ENCODE results near the gene SYP.

The SYP gene

DNA sequence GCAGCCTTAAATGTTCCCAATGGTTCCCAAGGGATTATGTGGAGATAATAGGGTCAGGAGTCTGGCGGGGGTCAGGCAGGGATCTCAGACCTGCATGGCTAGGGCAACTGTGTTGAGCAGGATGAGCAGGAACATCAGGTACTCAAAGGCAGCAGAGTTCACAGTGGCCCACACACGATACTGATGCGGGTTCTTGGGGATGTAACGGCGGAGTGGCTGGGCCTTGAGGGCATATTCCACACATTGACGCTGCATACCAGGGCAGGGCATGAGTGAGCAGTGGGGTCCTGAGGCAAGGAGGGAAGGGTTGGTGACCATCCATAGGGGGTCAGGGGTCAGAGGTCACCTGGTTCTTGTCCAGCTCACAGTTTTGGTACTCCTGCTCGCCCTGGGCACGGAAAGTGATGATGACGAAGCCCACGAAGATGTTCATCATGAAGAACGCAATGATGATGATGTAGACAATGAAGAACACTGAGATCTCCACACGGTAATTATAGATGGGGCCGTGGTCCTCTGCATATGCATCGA lies 15.1 kb upstream of the SYP start:
- no peak for DNase-seq

DNA sequence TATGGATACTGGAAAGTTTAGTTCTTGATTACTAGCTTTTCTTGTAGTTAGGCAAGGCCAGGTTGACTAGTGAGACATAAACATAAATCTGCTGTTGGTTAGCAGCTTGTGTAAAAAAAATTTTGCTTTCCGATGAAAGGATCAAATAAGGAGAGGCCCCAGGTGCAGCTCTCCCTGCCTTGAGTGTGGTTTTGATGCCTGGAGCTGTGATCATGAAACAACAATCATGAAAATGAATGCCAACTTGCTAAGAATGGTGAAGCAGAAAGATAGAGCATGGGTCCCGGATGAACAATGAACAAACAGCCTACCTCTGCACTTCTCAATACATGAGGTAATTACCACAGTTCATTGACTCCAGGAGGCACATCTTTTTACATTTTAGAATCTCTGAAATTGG lies 14.4 kb upstream of the SYP start:
- no peak for DNase-seq

DNA sequence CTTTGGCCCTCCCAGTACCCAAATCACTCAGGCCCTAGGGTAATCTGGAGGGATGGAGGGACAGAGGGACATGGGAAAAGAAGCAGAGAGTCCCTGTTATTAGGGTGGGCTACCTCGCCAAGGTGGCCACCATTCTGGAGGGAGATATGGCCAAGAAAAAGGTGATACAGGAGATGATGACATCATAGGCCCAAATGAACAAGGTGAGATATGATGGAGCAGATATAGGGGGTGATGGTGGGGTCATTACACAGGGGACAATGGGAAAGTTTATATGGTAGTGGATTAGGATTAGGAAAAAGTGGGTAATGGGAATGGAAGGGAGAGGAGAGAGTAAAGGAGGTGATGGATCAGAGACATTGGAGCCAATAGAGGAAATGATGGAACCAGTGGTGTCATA lies 12.9 kb upstream of the SYP start:
- DNase-seq, result no peak

DNA sequence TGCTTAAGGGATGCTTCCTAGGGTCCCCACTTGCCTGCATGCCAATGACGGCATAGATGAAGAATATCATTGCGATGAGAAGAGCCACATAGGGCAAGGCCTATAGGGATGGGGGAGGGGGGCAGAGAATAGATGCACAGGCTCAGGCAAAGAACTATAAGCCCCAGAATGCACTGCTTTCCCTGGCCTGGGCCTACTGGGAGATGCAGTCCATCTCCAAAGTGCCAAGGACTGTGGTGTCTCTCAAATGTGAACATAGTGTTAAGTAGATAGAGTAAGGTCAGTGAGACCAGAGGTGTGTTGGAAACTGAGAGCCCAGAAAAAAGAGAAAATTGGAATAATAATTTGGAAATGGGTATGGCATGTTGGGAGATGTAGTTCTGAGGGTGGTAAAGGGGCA lies 12.2 kb upstream of the SYP start:
- DNase-seq, result no peak

DNA sequence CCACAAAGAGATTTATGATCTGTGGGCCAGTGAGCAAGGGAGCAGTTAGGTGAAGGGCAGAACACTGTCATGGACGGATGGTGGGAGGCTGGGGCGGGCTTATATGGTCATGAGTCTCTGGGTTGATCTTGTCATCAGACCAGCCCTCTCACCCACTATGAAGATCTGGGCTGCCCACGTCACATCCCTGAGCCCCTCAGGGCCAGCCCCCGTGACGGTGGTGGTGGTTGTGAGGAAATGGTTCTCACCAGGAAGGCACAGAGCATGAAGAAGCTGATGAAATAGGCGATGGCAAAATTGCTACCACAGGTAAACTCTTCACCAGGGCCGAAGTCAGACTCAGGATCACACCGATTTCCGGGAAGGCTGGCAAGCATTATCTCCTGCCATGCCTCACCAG lies 11.1 kb upstream of the SYP start:
- no peak for DNase-seq

DNA sequence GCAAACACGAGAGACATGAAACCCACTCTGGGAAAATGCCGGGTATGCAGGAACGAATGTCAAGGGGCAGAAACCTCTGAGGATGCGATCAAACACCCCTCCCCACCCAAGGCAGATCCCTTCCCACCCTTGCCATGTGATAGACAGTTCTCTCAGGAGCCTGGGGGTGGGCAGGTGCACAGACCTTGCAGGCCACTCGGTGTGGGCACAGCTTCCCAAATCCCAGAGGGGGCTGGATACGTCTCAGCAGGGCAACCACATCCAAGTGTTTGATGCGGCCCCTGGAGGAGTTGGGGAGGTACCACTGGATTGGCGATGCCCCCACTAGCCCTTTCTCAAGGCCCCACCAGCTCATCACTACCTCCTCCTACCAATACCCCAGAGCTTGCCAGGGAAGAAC lies 10.4 kb upstream of the SYP start:
- no peak for DNase-seq

DNA sequence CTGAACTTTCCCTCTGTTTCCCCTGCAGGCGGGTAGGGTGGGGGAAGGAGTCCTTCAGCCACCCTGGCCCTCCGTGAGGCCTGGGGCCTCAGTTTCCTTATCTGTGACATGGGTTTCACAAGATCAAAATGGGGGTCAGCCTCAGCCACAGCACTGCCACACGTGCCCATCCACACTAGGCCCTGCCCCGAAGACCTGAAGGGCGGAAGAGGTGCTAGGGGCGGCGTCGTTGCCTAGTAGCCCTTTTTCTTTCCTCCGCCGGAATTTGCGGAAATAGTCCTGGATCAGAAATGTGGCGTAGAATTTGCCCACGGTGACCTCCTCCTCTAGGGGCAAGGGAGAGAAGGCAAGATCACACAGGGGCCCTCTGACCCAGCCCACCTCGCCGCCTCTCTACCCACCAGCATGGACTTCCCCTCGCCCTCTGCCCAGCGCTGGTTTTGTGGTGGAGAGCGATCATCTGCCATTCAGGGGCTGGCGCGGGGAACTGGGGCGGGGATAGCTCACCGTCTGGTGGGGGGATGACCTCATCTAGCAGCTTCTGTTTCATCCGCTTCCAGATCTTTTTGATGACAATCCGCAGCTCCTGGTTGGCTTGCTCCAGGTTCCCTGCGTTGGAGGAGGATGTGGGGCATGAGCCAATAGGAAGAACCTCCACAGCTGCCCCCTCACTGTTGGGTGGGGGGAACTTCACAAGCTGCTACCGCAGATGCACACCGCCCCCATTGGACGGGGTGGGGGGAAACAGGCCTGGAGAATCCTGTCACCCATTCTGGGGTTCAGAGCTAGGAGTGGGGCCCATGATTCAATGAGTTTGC lies 9.7 kb upstream of the SYP start:
- DNase-seq, result no peak

DNA sequence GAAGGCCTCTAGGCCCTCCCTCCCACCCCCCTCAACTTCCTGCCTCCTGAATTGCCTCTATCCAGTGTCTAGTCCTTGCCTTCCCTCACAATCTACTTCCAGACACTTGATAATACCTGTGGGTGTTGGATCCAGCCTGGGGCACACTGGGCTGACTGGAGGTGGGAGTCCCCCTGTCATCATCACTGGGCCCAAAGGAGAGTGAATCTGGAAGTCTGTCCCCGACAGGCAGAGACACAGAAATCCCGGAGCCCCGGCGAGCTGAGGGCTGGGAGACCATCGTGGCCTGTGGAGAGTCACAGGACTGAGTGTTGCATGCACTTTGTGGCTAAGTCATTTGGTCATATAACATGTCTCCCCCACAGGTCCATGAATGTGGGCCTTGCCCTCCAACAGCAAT lies 8.4 kb upstream of the SYP start:
- no peak for DNase-seq

DNA sequence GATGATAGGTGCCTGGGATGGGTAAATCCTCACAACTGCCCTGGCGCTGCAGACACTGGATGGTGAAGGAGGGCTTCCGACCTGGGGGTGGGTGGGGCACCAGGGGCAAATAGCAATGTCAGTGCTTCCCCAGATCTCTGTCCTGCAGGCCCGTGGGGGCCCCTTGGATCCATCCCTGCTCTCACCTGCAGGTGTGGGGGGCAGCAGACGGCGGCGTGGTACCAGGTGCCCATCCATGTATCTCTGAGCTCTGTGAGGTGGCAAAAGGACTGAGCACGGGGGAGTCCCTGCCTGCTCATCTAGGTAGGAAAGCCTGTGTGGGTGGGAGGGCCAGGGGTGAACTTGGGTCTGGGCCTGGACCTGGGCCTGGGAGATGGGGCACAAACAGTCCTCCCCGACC lies 6.5 kb upstream of the SYP start:
- no peak for DNase-seq

DNA sequence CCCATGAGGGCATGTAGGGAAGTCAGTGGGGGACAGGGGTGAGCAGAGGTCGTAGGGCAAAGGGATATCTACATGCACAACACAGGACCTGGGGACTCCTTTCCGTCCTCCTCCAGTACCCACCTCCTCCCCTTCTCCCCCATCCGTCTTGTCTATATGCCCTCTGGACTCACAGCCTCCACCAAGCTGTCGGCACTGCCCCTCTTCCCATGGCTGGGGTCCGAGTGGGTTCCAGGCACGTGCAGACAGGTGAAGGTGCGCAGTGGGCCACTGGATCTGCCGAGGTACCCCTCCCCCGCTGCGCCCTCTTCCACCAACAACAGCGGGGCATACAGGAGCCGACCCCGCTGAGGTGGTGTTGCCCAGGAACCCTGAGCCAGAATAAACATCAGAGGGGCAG lies 5.5 kb upstream of the SYP start:
- no peak for DNase-seq

DNA sequence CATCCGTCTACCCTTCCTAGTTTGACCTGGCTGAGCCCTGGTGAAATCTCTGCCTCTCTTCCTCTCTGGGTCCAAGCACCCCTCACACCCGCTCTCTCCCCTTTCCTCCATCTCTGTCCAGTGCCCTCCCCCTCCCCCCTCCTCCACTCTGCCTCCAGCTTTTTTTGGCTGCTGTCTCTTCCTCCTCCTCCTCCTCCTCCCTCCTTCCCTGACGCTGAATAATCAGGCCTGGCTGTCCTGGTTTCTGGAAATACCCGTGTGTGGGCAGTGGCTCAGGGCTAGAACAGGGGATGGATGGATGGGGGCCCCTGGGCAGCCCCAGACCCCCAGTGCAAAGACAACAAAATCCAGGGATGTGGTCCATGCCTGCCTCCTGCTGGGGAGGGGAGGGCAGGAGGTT lies 4.7 kb upstream of the SYP start:
- DNase-seq, result no peak

DNA sequence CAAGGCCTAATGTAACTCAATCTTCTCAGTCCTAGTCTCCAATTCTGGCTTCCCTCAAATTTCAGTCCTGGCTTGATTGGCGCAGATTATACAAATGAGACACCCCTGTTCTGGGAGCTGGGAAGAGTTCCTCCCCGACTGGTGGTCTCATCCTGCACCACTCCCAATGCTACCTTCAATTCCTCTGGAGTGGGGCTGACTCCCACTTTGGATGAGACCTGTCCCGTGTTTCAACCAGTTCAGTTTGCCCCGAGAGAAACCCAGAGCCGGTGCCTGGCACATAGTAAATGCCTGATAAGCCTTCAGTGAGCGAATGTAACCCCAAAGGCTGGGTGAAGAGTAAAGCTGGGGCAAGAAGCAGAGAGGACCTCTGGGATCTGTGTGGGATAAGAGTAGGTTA lies 4.0 kb upstream of the SYP start:
- DNase-seq, result no peak

DNA sequence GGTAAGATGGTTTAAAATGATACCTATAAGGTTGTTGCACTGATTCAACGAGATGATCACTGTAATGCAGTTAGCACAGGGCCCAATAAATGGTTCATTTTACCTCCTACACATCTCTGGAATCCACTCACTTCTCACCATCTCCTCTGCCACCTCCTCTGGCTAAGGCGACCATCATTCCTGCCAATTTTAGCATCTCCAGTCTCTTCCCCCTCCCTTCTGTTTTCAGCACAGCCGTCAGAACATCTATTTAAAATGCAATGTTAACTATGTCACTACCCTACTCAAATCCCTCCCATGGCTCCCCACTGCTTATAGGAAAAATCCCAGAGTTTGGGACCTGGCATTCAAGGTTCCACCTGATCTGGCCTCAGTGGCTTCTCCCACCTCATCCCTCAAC lies 3.5 kb upstream of the SYP start:
- DNase-seq, result no peak

DNA sequence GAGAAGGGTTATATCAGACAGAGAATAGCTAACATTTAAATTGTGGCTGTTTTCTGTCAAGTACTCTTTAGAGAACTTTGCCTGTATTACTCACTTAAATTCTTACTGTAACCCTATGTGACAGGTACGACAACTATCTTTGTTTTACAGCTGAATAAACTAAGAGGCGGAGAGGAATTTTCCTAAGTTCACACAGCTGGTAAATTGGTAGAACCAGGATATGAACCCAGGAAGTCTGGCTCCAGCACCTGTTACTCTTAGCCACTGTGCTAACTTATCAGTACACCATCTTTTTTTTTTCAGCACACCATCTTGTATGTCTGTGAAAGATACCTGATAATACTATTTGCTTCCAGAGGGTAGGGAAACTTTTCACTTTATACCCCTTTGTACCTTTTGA lies 2.0 kb upstream of the SYP start:
- no peak for DNase-seq

DNA sequence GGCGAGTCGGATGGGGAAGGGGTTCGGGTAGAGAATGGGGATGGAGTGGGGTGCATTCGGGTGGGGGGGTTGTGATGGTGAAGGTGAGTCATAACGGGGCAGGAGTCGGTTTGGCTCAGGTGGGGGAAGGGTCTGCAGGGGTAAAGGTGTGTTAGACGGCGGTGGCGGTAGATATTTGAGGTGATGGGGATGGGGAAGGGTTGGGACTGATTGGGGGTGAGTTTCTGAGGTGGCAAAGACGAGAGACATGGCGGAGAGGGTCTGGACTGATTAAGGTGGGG lies 738 bp downstream of the SYP start:
- no peak for DNase-seq

DNA sequence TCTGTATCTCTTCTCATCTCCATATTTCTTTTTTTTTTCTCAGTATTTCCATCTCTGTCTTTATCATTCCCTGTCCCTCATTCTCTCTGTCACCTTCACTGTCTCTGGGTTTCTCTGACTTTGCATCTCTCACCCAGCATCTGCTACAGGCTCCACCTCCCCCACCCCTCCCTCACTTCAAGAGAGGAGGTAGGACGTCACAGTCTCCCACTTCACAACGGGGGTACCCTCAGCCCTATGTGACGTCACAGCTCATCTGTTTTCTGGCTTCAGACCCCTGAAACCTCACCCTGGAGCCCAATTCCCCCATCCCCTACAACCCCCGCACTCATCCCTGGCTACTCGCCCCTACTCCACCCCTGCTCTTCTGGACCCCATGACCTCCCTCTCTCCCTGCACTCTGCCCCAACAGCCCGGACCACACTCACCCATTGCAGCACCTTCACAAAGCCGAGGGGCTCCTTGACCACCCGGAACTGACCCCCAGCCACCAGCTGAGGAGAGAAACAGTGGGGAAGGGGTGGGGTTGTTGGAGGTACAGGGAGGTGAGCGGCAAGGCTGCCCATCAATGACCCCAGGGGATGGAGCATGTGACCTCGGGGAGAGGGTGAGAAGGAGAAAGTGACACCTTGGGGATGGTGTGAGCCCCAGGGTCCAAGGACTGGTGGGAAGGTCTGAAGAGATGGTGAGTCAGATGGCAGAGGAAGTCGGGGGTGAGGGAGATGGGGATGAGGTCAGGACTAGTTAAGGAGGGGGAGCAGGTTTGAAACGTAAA lies 1.3 kb downstream of the SYP start:
- DNase-seq, result no peak

DNA sequence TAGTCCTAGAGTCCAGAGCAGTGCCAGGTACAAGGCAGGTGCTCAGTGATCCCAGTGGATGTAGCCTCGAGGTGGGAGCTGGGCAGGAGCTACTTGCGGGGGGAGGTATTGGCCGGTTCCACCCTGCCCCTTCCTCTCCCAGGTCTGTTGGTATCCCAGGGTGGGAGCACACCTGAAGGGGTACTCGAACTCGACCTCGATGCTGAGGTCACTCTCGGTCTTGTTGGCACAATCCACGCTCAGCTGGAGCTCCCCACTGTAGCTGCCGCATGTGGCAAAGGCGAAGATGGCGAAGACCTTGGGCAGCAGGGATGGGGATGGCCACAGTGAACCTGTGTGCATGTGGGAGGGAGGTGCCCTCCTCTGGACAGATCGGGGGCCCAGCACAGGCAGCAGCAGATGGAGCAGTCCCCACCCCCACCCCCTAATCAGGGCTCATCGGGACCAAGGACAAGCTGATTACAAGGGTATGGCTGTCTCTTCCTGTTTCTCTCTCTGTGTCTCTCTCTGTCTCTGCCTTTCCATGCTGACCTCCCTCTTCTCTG lies 2.4 kb downstream of the SYP start:
- no peak for DNase-seq

DNA sequence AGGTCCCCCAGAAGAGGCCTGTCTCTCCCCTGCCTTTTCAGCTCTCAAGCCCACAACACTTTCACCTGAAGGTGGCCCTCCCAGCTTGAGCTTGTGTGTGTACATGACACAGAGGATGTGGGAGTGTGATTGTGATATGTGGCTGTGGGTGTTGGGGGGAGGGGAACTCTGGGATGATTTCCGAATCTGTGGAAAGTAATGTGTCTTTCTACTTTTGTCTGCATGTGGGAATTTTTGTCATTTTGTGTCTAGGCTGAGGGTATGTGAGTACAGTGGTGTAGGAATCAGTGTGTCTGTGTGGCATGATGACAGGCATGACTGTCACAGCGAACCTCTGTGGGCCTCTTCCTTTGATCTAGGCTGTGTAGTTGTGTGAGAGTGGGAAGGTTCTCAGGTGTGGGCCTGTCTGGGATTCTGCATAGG lies 6.4 kb downstream of the SYP start:
- DNase-seq, result peak in 1 of 2 donors; percentile 21

DNA sequence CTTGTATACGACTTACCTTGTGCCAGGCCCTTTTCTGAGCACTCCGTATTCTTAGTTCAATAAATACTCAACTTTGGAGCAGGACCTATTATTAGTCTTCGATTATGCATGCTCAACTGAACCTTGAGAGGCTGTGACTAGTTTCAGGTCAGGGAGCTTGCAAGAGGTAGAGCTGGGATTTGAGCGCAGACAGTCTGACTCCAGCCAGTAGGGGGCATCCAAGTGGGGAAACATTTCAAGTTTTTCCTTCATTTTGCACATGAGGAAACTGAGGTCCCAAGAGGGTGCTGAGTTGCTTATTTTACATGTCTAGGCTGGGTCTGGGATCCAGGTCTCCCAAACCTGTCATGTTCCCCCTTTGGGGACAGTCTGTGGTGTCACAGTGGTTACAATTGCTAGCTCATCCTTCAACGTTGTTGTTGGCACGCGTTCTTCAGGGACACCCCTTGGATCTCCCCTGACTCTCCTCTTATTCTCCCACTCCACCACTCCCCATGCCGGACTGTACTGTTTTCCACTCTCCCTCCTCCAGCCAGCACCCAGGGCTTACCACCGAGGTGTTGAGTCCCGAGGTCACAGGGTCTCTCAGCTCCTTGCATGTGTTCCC lies 7.2 kb downstream of the SYP start:
- peak; percentile 32 to 41 for DNase-seq

DNA sequence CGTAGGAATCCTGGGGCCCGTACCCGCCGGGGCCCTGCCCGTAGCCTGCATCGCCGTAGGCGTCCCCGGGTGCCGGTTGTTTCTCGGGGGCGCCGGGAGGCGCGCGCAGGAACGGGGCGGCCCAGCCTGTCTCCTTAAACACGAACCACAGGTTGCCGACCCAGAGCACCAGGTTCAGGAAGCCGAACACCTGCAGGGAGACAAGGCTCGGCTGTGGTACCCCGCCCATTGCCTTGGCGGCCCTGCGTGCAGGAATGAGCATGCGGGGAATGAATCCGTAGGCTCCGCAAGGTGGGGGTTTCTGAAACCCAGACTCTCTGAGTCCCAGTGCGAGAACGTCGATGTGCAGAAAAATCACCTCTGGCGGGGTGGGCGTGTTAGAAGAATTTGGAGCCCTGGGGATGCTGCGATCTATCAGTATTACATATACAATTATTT lies 8.4 kb downstream of the SYP start:
- peak in 1 of 2 donors; percentile 26 for DNase-seq

DNA sequence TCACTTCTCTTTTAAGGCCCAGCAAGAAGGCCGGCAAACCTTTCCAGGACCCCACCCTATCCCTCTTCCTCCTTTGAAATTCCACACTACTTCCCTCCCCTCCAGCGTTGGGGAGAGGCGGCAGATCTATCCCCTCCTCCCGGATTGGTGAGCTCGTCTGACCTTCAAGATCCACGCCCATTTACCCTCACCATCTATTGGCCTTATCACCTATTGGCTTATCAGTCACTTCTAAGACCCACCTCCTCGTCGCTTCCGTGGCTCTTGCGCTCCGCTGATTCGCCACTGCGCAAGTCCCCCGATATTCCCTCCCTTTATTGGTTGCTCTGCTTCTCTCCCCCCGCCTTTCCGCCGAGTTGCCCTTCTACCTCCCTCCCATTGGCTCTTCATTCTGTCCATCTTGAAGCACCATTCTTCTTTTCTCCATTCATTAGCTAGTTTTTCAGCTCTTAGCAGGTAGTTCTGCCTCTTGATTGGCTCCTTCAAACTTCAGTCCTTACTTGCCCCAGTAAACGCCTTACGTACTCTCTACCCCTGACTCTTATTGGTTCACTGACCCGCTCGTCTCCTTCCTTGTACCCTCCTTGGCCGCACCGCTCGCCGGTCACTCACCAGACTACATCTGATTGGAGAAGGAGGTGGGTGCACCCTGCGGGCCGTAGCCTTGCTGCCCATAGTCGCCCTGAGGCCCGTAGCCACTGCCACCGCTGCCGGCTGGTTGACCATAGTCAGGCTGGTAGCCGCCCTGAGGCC lies 9.0 kb downstream of the SYP start:
- DNase-seq, result peak; percentile 74 to 82

DNA sequence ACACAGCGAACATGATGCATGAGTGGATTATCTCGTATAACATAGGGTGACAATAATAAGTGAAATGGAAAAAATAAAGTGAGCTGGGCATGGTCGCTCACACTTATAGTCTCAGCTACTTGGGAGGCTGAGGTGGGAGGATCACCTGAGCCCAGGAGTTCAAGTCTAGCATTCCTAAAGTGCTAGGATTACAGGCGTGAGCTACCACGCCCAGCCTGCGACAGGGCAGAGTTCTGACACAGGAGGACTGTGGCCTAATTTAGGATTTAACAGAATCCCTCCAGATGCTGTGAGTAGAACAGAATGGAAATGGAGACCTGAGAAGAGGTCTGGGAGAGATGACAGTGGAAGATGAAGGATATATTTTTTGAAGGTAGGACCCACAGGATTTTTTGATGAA lies 10.4 kb downstream of the SYP start:
- no peak for DNase-seq

DNA sequence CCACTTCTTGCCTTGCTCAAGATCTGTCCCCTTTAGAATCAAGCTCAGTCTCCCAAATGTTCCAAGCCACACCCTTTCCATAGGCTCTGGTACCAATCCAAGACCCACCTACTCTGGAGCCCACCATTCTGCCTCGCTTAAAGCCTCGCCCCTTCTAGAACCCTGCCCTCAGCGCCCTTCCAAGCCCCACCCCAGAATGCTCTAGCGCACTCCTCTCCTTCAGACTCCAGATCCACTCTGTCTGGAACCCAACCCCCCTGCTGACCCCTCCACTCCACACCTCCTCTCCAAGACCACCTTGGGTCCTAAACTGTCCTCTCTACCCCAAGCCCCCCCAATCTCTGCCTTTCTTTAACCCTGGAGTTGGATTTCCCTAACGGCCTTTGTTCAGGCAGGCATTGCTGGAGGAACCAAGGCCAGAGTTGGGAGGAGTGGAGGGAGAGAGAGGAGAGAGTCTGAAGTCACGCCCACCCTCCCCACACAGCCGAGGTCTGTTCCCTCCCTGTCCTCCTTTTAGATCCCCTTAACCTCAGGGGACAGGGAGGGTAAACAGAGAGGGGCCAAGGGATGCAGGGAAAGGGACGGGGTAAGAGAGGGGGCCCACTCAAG lies 11.4 kb downstream of the SYP start:
- DNase-seq, result no peak

Data from stimulated activated CD4-positive, alpha-beta T cell treated with anti-CD3 and anti-CD28 coated beads, Interleukin-2, amount 100 ng/mL, for 24 hours (primary cell).